ENCODE measurements around the gene RNF217.

DNA sequence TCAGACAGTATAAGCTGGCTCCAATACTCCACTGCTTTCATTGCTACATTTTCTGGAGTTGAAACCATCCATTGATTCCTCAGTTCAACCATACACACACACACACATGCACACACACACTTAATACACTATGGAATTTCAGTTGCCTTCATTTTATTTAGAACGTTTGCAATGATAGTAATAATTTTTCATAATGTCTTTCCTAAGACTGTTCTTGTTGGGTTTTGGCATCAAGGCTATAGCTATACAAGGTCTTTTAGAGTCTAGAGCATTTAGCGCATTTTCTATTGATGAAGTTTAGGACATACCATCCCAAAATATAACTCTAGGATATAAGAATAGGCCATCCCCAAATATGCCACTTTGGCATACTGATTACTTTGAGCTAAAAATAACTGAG lies 175.8 kb downstream of the RNF217 start:
- TF ChIP-seq CSDC2 (CRISPR knock-in tag; IDR thresholded peaks at IDR 0.05) (no peak), ARNTL (CRISPR knock-in tag; IDR thresholded peaks at IDR 0.05; ENCODE audit: borderline replicate concordance, low read depth) (no peak), ISL1 (CRISPR knock-in tag; IDR thresholded peaks at IDR 0.05) (no peak)
- TF ChIP-seq, protein P1, sequence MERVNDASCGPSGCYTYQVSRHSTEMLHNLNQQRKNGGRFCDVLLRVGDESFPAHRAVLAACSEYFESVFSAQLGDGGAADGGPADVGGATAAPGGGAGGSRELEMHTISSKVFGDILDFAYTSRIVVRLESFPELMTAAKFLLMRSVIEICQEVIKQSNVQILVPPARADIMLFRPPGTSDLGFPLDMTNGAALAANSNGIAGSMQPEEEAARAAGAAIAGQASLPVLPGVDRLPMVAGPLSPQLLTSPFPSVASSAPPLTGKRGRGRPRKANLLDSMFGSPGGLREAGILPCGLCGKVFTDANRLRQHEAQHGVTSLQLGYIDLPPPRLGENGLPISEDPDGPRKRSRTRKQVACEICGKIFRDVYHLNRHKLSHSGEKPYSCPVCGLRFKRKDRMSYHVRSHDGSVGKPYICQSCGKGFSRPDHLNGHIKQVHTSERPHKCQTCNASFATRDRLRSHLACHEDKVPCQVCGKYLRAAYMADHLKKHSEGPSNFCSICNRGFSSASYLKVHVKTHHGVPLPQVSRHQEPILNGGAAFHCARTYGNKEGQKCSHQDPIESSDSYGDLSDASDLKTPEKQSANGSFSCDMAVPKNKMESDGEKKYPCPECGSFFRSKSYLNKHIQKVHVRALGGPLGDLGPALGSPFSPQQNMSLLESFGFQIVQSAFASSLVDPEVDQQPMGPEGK (CRISPR knock-in tag; IDR thresholded peaks at IDR 0.05; ENCODE audit: borderline replicate concordance) = no peak

Measured in SK-N-SH treated with all-trans-retinoic acid at 6 μM for 48 hours (cell line).